ENCODE results near the gene LARP7.
"Not testable (repeated sequence)": the region's sequence is repeated elsewhere in the genome, so short reads cannot be mapped to it uniquely, and the experiment has no call there.

Gene LARP7

DNA sequence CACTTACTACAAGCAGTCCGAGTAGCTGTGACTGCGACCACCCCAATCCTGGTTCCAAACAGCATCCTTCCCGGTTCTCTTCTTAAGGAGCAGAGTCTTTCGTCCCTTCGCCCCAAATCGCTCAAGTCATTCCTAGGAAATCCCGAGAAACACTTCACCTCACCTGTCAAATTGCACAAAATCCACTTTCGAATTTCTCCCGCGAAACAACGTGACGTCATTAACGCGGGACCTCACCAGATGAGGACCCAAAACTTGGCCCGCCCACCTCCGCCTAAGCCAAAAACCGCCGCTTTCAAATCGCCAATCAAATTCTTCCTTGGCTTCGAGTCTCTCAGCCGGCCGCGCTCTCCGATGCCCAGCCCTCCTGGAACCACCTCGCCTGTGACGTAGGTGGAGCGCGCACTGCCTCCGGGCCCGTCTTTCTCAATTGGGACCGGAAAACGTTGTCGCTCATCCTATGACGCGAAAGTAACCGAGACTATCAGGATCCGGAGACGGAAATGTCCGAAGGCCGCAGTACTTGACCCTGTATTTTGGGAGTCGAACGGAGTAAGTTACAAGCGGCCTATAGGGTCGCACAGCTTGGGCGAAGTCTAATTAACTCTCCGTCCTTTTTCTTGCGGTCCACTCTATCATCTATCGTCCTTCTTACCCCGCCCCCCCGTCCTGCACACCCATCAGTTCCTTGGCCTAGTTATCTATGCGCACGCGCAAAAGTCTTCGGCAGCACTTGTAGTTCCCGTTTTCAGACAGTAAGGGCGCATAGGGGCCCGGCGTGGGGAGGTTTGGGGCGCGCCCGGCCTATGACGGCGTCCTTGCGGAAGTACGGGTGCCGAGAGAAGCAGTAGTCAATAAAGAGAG, at the start of gene LARP7, which contains the start of gene ZGRF1:
Gene LARP7 (plus strand): TSS at position 456 of the 864 bp plus-strand sequence. CDS start 7,527 bp downstream, outside the sequence.
Gene ZGRF1 (minus strand): TSS at position 222 of the 864 bp plus-strand sequence. CDS start 3,733 bp downstream, outside the sequence.
- peak; percentile 99 for DNase-seq (ENCODE audit: low spot score)

DNA sequence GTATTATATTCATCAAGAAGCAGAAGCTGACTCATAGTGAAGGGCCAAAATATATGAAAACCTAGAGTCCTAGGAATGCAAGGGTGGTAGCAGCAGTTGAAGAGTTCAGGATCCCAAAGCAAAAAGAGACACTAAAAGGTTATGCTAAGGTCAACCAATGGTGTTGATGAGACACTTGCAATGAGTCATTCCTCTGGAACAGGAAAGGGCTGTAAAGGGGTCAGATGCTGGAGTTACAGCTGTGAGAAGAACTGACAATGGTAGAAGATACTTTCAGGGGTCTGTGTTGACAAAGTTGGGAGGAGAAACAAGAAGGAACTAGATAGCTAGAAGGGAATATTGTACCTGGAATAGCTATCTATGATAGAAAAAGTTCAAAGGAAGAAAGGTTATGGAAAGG, 47.7 kb upstream of the LARP7 start:
- DNase-seq (ENCODE audit: low spot score) = peak; percentile 56

DNA sequence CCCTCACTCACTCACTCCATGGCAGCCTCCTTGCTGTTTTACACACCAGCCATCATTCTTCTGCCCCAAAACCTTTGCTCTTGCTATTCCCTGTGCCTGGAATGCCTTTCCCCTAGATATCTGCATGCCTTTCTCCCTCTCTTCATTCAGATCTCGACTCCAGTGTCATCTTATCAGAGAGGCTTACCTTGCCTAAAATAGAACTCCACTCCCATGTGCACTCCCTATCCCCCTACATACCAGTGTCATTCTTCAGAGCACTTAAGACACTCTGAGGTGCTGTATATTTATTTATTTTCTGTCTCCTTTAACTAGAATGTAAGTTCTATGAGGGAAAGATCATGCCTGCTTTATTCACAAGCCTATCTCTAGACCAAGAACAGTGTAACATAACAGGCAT, 45.4 kb upstream of the LARP7 start:
- no peak for DNase-seq (ENCODE audit: low spot score)

DNA sequence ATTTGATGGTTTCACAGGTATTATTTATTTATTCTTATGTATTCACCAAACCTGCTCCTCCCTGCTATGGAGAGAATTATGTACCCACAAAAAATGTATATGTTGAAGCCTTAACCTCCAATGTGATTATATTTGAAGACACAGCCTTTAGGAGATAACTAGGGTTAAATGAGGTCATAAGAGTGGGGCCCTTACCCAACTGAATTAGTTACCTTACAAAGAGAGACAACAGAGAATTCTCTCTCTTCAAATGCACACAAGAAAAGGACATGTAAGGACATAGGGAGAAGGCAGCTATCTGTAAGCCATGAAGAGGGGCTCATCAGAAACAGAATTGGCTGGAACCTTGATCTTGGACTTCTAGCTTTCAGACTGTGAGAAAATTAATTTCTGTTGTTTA, 44.2 kb upstream of the LARP7 start:
- no peak for DNase-seq (ENCODE audit: low spot score)

DNA sequence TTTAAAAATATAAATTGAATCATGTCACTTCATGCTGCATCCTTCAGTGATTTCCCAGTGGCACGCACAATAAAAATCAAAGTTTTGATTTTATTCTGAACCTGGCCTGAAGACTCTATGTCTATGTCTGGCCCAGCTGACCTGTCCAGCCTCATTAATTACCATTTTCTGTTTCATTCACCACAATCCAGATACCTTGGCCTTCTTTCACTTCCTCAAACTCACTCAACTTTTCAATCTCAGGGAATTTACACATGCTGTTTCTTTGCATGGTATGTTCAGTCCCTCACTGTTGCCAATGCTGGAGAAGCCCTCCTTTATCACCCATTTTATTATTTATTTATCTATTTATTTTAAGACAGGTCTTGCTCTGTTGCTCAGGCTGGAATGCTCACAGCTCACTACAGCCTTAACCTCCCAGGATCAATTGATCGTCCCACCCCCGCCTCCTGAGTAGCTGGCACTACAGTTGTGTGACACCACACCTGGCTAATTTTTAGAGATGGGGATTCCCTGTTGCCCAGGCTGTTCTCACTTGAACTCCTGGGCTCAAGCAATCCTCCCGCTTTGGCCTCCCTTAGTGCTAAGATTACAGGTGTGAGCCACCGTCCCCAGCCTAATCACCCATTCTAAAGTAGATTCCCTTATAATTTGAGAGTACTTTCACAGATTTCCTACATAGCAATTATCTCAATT, 43.4 kb upstream of the LARP7 start:
- DNase-seq (ENCODE audit: low spot score) = no peak

DNA sequence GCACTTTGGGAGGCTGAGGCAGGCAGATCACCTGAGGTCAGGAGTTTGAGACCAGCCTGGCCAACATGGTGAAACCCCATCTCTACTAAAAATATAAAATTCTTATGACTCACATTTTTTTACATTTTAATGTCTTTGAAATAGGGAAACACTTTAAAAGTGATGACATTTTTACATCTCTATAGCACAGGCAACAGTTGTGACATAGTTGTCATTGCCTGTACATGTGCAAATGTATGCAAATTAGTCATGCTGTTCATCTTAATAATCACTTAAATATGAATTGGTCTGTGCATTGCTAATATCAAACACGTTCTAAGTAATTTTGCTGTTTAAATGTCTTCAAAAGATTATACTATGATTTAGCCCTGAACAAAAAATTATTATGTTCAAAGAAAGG, 42.0 kb upstream of the LARP7 start:
- DNase-seq (ENCODE audit: low spot score) = no peak

DNA sequence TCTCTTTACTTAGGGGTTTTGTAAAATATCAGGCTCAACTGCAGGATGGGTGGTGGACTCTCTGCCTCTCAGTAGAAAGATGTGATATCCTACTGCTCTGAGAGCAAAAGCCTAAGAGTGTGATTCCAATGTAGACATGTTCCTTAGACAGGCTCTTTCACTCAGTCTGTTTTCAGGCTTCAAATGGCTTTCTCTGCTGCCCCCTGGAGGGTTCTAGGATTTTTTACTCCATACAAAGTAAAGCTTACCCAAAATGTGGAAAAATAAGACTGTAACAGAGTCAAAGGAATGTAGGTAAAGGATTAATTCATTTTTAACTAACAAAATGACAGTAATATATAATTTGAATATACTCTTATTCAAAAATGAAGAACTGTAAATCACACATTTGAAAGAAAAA, 32.4 kb upstream of the LARP7 start:
- peak; percentile 72 for DNase-seq (ENCODE audit: low spot score)

DNA sequence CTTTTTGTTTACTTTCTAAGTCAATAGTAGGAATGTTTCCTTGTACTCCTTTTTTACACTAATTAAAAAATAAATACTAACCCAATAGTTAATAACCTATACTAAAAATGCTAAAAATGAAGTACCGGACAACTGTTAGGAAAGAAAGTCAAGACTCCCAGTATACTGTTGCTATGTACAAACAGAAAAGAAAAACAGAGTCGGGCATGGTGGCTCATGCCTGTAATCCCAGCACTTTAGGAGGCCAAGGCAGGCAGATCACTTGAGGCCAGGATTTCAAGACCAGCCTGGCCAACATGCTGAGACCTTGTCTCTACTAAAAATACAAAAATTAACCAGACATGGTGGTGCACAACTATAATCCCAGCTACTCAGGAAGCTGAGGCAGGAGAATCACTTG, 24.1 kb upstream of the LARP7 start:
- not testable (repeated sequence) for DNase-seq (ENCODE audit: low spot score)

DNA sequence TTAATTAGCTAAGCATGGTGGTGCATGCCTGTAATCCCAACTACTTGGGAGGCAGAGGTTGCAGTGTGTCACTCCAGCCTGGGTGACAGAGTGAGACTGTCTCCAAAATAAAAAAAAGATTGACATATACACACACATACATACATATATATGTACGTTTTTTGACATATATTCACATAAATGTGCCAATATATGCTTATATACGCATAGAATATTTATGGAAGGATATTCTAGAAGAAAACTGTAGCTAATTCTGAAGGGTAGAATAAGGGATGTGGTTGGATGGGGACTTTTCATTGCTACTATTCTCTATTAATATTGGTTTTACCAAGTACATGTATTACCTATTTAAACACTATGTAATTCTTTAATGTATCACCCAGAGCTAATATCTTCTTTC, 20.0 kb upstream of the LARP7 start:
- no peak for DNase-seq (ENCODE audit: low spot score)

DNA sequence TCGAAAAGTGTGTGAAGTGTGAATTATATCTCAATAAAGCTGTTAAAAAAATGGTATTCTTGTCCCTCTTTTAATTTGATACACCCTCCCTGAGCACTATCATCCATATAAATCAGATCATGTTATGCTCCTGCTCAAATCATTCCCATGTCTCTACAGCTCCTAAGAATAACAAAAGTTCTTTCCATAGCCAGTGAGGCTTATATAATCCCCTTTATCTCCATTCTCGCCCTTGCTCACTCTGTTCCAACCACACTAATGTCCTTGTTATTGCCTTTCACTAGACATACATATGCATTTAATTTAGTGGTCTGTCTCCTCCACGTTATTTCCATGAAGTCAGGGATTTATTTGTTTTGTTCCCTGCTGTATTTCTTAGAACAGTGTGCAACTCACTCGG, 10.7 kb upstream of the LARP7 start:
- DNase-seq (ENCODE audit: low spot score) = no peak

DNA sequence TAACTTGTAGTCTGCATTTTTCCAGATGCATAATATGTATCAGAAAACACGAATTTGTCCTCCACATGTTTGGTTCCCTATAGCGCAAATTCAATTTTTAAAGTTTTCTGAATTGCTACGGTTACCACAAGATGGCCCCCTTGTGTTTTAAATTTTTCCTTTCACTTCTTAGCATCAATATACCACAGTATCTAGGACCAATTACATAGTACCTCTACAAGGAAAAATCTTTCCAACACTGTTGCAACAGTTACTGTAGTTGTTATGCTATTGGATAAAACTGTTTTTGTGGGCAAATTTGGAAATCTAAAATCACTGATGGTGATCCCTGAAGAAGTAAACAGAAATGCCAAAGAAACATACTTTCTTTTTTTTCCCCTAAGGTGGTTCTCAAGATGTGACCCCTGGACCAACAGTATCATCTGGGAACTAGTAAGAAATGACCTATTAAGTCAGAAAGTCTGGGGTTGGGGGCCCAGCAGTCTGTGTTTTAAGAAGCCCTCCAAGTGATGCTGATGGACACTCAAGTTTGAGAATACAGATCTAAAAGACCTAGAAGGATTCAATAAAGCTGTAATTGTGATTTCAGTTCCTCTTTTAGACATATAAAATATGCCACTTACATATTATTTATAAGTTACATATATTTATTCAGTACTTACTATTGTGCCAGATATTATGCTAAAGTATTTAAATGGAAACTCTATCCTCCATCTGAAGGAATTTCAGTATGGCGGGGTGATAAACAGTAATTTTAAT, 3.3 kb upstream of the LARP7 start:
- peak; percentile 70 for DNase-seq (ENCODE audit: low spot score)

DNA sequence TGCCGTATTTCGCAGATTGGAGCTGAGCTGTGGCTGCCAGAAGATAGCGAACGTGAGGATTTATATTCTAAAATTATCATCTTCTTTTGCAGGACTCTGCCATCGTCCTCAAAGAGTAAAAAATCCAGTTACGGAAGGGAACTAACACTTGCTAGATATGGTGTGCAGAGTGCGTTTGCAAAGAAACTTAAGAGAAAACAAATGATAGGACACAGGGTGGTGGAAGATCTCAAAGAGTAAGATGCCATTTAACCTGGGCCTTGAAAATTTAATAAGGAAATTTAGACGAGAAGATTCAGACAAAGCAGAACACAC, 566 bp downstream of the LARP7 start:
- peak; percentile 21 for DNase-seq (ENCODE audit: low spot score)

DNA sequence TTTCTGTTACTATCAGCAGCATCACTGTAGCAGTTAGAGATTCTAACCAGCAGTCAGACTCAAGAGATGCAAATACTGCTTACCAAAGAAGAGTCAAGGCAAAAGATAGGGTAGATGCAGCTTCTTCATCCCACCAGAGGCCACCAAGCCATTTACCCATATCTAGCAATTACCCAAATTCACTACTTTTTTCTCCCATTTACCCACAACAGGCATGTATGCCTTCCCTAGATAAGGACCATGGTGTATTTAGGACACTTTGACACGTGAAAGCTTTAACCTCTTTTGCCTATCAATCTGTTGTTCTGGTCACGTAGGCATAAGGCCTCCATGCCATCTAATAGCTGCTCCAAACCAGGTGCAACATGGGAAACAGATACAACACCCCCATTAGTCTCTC, 5.6 kb downstream of the LARP7 start:
- no peak for DNase-seq (ENCODE audit: low spot score)

DNA sequence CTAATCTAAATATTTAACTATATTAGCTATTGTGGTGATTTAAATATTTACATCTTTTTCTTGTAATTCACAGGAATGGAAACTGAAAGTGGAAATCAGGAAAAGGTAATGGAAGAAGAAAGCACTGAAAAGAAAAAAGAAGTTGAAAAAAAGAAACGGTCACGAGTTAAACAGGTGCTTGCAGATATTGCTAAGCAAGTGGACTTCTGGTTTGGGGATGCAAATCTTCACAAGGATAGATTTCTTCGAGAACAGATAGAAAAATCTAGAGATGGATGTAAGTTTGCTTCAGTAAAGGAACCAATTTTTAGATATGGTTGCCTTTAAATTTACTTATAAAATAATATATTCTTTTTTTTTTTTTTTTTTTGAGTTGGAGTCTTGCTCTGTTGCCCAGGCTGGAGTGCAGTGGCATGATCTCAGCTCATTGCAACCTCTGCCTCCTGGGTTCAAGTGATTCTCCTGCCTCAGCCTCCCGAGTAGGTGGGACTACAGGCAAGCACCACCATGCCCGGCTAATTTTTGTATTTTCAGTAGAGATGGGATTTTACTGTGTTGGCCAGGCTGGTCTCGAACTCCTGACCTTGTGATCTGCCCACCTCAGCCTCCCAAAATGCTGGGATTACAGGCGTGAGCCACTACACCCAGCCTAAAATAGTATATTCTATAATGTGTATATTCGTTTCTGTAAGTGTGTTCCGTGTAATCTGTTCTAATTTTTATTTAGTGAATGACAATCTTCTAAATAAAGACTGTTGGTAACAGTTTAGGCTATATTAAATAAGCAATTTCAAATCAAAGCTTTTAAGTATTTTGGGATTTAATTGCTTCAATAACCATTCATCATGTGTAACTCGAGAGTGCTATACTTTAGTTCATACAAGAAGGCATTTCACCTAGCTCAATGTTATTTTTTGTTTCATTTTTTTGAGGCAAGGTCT, 7.9 kb downstream of the LARP7 start:
- not testable (repeated sequence) for DNase-seq (ENCODE audit: low spot score)

DNA sequence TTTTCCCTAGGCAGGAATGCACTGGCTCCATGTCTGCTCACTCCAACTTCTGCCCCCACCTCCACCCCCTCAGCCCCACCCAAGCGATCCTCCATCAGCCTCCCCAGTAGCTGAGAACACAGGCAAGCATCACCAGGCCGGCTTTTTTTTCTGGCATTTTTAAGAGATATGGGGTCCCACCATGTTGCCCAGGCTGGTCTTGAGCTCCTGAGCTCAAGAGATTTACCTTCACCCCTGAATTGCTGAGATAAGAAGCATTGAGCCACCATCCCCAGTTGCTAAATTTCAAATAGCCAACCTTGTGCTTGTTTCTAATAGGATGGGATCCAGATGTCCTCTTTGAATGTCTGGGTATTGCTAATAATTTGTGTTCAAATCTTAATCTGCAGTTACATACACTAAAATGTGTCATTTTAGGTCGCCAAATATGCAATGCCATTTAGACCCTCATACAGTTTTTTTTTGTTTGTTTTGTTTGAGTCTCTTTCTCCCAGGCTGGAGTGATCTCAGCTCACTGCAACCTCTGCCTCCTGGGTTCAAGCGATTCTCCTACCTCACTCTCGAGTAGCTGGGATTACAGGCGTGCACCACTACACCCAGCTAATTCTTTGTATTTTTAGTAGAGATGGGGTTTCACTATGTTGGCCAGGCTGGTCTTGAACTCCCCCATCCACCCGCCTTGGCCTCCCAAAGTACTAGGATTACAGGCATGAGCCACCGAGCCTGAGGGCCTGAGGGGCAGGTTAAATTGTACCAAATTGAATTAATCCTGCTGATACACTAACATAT, 8.8 kb downstream of the LARP7 start:
- DNase-seq (ENCODE audit: low spot score) = no peak

DNA sequence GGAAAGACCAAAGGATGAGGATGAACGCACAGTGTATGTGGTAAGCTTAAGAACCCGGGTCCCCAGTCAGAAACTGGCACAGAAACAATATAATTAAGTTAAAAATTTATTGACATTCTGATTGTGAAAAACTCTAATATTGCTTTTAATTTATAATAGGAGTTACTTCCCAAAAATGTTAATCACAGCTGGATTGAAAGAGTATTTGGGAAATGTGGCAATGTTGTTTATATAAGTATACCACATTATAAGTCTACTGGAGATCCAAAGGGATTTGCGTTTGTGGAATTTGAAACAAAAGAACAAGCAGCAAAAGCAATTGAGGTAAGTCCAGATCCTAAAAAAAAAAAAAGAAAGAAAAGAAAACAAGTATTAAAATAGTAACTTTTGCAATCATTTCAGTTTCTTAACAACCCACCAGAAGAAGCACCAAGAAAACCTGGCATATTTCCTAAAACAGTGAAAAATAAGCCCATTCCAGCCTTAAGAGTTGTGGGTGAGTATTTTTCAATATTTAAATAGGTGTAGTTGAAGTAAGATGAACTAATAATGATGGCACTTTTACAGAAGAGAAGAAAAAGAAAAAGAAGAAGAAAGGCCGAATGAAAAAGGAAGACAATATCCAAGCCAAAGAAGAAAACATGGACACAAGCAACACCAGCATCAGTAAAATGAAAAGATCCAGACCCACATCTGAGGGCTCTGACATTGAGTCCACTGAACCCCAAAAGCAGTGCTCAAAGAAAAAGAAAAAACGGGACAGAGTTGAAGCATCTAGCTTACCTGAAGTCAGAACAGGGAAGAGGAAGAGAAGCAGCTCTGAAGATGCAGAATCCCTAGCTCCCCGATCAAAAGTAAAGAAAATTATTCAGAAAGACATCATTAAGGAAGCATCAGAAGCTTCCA, 9.9 kb downstream of the LARP7 start:
- no peak for DNase-seq (ENCODE audit: low spot score)

DNA sequence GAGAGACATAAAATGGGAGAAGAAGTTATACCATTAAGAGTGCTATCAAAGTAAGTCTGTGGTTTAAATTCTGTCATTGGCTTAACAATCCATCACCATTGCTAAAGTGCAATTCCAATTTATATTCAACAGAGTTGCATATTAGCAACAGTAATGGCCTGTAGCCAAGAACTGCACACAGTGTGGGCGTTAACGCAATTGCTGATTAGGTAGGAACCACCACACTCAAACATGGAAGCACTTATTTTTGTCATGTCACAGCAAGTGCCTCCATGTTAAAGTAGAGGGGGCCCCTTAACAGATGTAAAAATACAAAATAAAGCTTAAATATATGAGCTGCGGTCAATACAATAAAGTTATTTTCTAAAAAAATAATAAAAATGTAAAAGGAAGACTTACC, 10.8 kb downstream of the LARP7 start:
- DNase-seq (ENCODE audit: low spot score) = no peak

DNA sequence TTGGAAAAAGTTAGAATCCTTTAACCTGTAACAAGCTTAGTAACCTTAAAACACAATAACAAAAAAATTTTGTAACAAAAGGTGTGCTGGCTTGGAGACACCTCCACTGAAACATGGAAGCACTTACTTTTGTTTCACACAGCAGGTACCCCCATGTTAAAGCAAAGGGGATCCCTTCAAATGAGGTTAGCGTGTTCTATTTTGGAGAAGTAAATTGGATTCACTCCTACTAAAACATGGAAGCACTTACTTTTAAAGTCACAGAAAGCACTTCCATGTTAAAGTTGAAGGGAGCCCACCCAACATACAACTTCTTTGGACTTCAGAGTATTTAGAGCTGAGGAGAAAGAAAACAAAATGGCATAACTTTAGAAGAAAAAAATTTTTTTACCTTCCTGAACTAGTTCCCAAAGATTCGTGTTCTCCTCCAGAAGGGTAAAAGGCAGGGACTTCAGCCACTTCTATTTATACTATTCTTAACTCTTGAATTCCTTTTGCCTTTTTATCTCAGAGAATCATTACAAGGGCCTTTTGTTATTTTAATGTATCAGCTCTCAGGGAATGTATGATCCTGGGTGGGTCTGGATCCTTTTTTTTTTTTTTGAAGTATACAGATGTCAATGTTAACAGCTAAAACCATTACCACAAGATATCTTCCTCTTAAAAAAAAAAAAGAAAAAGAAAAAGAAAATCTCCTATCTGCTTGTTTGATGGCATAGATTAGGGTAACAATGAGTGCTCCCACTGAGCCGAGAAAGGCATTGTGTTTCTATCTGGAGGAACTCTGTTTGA, 11.5 kb downstream of the LARP7 start:
- DNase-seq (ENCODE audit: low spot score) = no peak

DNA sequence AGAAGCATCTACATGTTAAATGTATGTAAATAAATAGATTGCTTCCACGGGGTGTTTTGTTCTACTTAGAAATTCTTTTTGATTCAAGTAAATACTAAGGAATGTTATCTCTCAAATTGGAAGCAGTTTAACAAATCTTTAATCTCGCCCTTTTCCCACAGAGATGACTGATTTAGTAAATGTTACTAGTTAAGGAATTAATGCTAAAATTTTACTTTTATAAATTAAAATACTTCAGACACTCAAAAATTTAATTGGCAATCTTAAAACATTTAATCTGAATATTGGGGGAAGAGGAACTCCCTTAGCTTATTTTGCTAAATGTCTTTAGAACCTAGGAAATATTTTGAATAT, 12.1 kb downstream of the LARP7 start:
- DNase-seq (ENCODE audit: low spot score) = no peak
